Fibroblast of skin of right quadriceps (primary cell): ENCODE data around the gene KCNK7.

ENCODE experiments used
- DNase-seq: peaks from one replicate; pipeline ENCODE4 v3.0.0-alpha.2; 2013

The KCNK7 gene

GRCh38 chr11:65585396-65586246, 10.0 kb downstream of the KCNK7 start:
- no peak for DNase-seq

- DNase-seq = no peak
Observed at GRCh38 chr11:65584723-65585171, 10.9 kb downstream of the KCNK7 start.

GRCh38 chr11:65584106-65584505, 11.5 kb downstream of the KCNK7 start:
- no peak for DNase-seq

GRCh38 chr11:65583589-65583988, 12.0 kb downstream of the KCNK7 start:
- no peak for DNase-seq

GRCh38 chr11:65581928-65582327, 13.7 kb downstream of the KCNK7 start:
- DNase-seq = no peak

- DNase-seq = no peak
Observed at GRCh38 chr11:65580756-65581155, 14.8 kb downstream of the KCNK7 start.

- no peak for DNase-seq
Observed at GRCh38 chr11:65580031-65580692, 15.4 kb downstream of the KCNK7 start.

GRCh38 chr11:65579291-65579690, 16.3 kb downstream of the KCNK7 start:
- no peak for DNase-seq

- no peak for DNase-seq
Observed at GRCh38 chr11:65578667-65579066, 16.9 kb downstream of the KCNK7 start.

- DNase-seq = no peak
Observed at GRCh38 chr11:65578134-65578533, 17.5 kb downstream of the KCNK7 start.

- DNase-seq = no peak
Observed at GRCh38 chr11:65577756-65578109, 17.9 kb downstream of the KCNK7 start.

GRCh38 chr11:65576867-65577755, 18.5 kb downstream of the KCNK7 start:
- DNase-seq = peak; percentile 43

- DNase-seq = no peak
Observed at GRCh38 chr11:65576232-65576866, 19.3 kb downstream of the KCNK7 start.

GRCh38 chr11:65575568-65576231, 19.9 kb downstream of the KCNK7 start, which contains the start of gene EHBP1L1:
Gene EHBP1L1 (plus strand): TSS chr11:65576053. CDS start chr11:65576303, 250 bp downstream.
- DNase-seq = no peak

- no peak for DNase-seq
Observed at GRCh38 chr11:65574811-65575567, 20.6 kb downstream of the KCNK7 start.

GRCh38 chr11:65574109-65574810, 21.3 kb downstream of the KCNK7 start:
- DNase-seq = peak; percentile 94

GRCh38 chr11:65573391-65574079, 22.1 kb downstream of the KCNK7 start:
- no peak for DNase-seq

- DNase-seq = peak; percentile 87
Observed at GRCh38 chr11:65572356-65573051, 23.1 kb downstream of the KCNK7 start, which contains the start of gene FAM89B. Gene FAM89B (plus strand): TSS chr11:65572538. CDS start chr11:65572670, 132 bp downstream.

- DNase-seq = peak; percentile 56
Observed at GRCh38 chr11:65571940-65572339, 23.7 kb downstream of the KCNK7 start.
